Activated T-cell treated with anti-CD3 and anti-CD28 coated beads, Interleukin-2, amount 50 U/mL, for 72 hours (primary cell): ENCODE measurements around the gene HAVCR2. TPM values are rescaled to one million over a fixed set of nuclear protein-coding genes. Genes with fewer than 3 reads are reported as not detected.
A peak's percentile ranks its signal among the peaks of the same experiment; 100 is the strongest.

Experiments
- ATAC-seq, 2 donors: fragments of 150-1000 bp; cut with Tn5 transposase; replicated peaks in 1 of 2; 2 replicates each; pipeline ENCODE4 v1.10.0; 2021; ENCODE audit warnings: moderate library complexity in 2 of 2, mild to moderate bottlenecking in 1 of 2
- DNase-seq, 2 donors: peaks; one replicate each; pipeline ENCODE4 v3.0.0; 2021 to 2022; ENCODE audit warnings: mixed read lengths in 1 of 2
- H3K27ac Mint-ChIP-seq: one replicate; pipeline ENCODE4 v1.8.0; 2022; ENCODE audit warnings: mild to moderate bottlenecking, moderate library complexity, mixed read lengths
- H3K27me3 Mint-ChIP-seq: one replicate; pipeline ENCODE4 v1.8.0; 2022; ENCODE audit warnings: low read depth, mixed read lengths
- H3K36me3 Mint-ChIP-seq, 2 donors: one replicate each; pipeline ENCODE4 v1.8.0; 2022; ENCODE audit warnings: mixed read lengths in 2 of 2, mild to moderate bottlenecking in 1 of 2; ENCODE audit not compliant: insufficient read depth in 2 of 2
- H3K4me1 Mint-ChIP-seq: one replicate; pipeline ENCODE4 v1.8.0; 2022; ENCODE audit warnings: low read depth, mixed read lengths
- H3K4me3 Mint-ChIP-seq, 2 donors: one replicate each; pipeline ENCODE4 v1.8.0; 2022; ENCODE audit warnings: mild to moderate bottlenecking in 2 of 2, mixed read lengths in 2 of 2, moderate library complexity in 2 of 2
- H3K9me3 Mint-ChIP-seq, 2 donors: one replicate each; pipeline ENCODE4 v1.8.0; 2022; ENCODE audit warnings: mixed read lengths in 2 of 2
- total RNA-seq, 2 donors: library from RNA; stranded (reverse); gene quantifications; one replicate each; pipeline ENCODE4 v1.2.3, GENCODE V29; 2022

The HAVCR2 gene
- 10 to 100 TPM; 19.7 to 30.2 TPM for total RNA-seq

GRCh38 chr5:157108976-157109375 is at the start of gene HAVCR2:
HAVCR2 (minus strand) TSS chr5:157109044; CDS start chr5:157108983, 61 bp downstream.
- Mint-ChIP-seq H3K9me3 (no peaks in the 10 kb centered on the region), H3K36me3 (peaks cover 2 to 8% of the 10 kb centered on the region in 2 donors), H3K27me3 (no peaks in the 10 kb centered on the region), H3K4me1 (peaks cover 71% of the 10 kb centered on the region), H3K27ac (peak within 1 kb of the TSS; percentile 90), H3K4me3 (peak within 1 kb of the TSS; percentile 80 to 93)
- DNase-seq (peak; percentile 66 to 68), ATAC-seq (peak; percentile 95 to 96)

DNA sequence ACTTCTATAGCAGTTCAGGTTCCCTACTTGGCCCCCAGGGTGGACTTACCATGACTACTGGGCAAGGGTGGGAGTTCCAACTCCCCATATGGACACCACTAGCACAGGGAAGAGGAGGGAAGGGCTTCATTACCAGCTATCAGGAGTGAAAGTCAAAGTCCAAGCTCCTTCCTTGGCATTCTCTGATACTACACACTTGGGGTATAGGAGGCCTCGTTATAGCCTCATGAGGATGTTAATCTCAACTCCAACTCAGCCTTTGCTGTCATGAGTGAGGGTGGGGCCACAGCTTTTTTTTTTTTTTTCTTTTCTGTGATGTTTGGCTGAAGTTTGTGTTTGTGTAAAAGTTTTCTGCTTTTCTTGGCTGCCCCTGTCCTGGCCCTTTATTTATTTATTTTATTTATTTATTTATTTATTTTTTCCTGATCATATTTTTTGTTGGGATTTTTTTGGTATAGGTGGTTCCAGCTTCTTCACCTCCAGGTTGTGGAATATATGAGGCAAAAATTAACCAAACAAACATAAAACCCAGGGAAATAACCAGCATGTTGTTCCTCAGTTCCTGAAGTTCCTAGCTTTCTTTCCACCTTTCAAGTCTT is 48.5 kb upstream of the HAVCR2 start:
- peak overlapping the region; percentile 97 for H3K27ac Mint-ChIP-seq
- peaks cover 0 to 6% of the 10 kb centered on the region in 2 donors for H3K36me3 Mint-ChIP-seq
- H3K4me3 Mint-ChIP-seq = peak overlapping the region; percentile 20 to 78
- H3K4me1 Mint-ChIP-seq = peaks cover 91% of the 10 kb centered on the region
- ATAC-seq = no peak
- no peak for DNase-seq
- no peaks in the 10 kb centered on the region for H3K9me3 Mint-ChIP-seq
- H3K27me3 Mint-ChIP-seq = no peaks in the 10 kb centered on the region

GRCh38 chr5:157155297-157155696 is 46.5 kb upstream of the HAVCR2 start:
- Mint-ChIP-seq H3K27ac (peak overlapping the region; percentile 100), H3K4me1 (peaks cover 90% of the 10 kb centered on the region), H3K27me3 (no peaks in the 10 kb centered on the region), H3K36me3 (peaks cover 0 to 6% of the 10 kb centered on the region in 2 donors), H3K9me3 (no peaks in the 10 kb centered on the region), H3K4me3 (peak overlapping the region; percentile 78 to 100)
- ATAC-seq (no peak), DNase-seq (no peak)

DNA sequence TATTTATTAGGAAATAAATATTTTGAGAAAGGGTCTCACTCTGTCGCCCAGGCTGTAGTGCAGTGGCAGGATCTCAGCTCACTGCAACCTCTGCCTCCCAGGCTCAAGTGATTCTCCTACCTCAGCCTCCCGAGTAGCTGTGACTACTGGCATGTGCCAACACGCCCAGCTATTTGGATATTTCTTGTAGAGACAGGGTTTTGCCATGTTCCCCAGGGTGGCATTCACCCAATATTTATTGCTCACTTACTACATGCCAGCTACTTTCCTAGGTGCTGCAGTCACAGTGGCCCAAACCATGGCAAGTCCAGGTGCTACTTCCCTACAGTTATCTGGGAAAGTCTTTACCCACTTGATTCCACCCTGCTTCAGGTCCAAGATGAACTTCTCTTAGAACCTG is 42.2 kb upstream of the HAVCR2 start:
- Mint-ChIP-seq H3K27ac (peak overlapping the region; percentile 33), H3K27me3 (no peaks in the 10 kb centered on the region), H3K9me3 (no peaks in the 10 kb centered on the region), H3K4me1 (peaks cover 73% of the 10 kb centered on the region), H3K36me3 (no peaks in the 10 kb centered on the region), H3K4me3 (peak overlapping the region; percentile 44 to 45)
- no peak for ATAC-seq
- no peak for DNase-seq

DNA sequence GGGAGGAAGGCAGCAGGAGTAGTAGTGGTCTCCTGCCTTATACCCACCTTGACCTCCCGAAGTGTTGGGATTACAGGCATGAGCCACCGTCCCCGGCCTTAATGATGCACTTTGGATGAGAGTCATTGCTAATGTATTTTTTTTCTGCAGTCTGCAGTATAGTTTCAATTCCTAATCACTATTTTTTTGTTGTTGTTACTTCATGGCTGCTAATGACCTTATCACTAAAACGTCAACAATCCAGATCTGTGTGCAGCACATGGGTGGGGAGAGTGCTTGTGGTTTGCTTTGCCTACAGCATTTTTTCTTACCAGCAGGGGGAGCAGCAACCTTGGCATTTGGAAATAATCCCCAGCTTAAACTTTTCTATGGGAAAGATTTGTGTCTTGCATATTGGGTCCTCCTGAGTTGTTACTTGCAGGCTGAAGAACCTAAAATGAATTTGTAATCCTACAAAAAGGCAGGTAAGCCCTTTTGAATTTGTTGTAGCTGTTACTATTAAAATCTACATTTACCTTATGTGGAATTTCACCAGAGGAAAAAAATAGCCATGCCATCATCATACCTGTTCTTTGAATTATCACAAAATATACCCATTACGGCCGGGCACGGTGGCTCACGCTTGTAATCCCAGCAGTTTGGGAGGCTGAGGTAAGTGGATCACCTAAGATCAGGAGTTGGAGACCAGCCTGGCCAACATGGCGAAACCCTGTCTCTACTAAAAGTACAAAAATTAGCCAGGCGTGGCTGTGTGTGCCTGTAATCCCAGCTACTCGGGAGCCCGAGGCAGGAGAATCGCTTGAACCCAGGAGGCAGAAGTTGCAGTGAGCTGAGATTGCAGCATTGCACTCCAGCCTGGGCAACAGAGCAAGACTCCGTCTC is 40.1 kb upstream of the HAVCR2 start:
- H3K4me1 Mint-ChIP-seq = peaks cover 65% of the 10 kb centered on the region
- H3K4me3 Mint-ChIP-seq = peak overlapping the region in 1 of 2 donors; percentile 30
- no peaks in the 10 kb centered on the region for H3K9me3 Mint-ChIP-seq
- H3K27ac Mint-ChIP-seq = peak overlapping the region; percentile 47
- ATAC-seq (peak; percentile 42 to 44), DNase-seq (peak; percentile 75 to 85)
- no peaks in the 10 kb centered on the region for H3K27me3 Mint-ChIP-seq
- H3K36me3 Mint-ChIP-seq = peaks cover 0 to under 1% of the 10 kb centered on the region in 2 donors

- Mint-ChIP-seq H3K27ac (peak overlapping the region; percentile 100), H3K4me1 (peaks cover 63% of the 10 kb centered on the region), H3K4me3 (peak overlapping the region; percentile 97 to 100), H3K36me3 (peaks cover 14 to 23% of the 10 kb centered on the region in 2 donors), H3K27me3 (no peaks in the 10 kb centered on the region), H3K9me3 (no peaks in the 10 kb centered on the region)
- DNase-seq = peak; percentile 70 to 72
- peak; percentile 41 to 42 for ATAC-seq
Measured at GRCh38 chr5:157143127-157143971, 34.5 kb upstream of the HAVCR2 start.

DNA sequence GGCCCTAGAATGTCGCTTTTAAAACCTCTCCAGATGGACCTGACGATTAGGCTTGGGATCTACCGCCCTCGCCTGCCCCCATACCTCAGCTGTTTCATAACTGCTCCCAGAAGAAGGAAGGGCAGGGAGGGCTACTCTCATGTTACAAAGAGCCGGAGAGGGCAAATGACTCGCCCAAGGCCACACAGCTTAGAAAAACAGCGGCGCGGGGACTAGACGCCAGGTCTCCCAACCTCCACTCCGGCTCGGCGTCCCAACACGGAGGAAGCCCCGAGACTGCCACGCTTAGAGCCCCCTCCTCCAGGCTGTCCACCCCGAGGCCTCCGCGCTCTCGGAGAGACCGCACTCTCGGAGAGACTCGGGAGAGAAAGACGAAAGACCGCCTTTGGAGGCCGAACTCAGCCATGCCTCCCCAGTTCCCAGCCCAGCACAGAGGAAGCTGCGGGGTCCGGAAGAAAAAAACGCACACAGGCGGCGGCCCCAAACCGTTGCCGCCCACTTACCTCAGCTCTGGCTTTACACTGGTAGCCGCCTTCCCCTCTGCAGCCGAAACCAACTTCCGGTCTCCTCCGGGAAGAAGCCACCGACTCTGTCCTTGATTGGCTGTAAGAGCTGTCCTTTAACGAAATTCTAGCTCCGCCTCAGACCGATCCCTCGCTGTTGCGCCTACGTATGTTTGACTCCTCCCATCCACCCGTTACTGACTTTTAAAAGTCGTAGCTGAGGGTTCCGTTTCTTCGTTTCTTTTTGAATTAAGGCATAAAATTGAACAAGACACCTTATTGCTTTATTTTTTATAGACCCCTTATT is 33.7 kb upstream of the HAVCR2 start, which contains the start of gene MED7:
MED7 (minus strand) TSS at position 549 of the 810 bp plus-strand sequence. CDS start 3,434 bp downstream, outside the sequence.
- DNase-seq (peak; percentile 93 to 96), ATAC-seq (peak; percentile 98 to 99)
- Mint-ChIP-seq H3K27me3 (no peaks in the 10 kb centered on the region), H3K27ac (peak within 1 kb of the TSS; percentile 100), H3K9me3 (no peaks in the 10 kb centered on the region), H3K36me3 (peaks cover 16 to 24% of the 10 kb centered on the region in 2 donors), H3K4me1 (peaks cover 65% of the 10 kb centered on the region), H3K4me3 (peak within 1 kb of the TSS; percentile 97 to 100)

- H3K4me3 Mint-ChIP-seq = no peak overlapping the region
- peaks cover 69% of the 10 kb centered on the region for H3K4me1 Mint-ChIP-seq
- H3K9me3 Mint-ChIP-seq = no peaks in the 10 kb centered on the region
- peak overlapping the region; percentile 72 for H3K27ac Mint-ChIP-seq
- H3K36me3 Mint-ChIP-seq = peaks cover 17 to 26% of the 10 kb centered on the region in 2 donors
- H3K27me3 Mint-ChIP-seq = no peaks in the 10 kb centered on the region
- ATAC-seq (no peak), DNase-seq (no peak)
Measured at GRCh38 chr5:157137691-157138090, 28.8 kb upstream of the HAVCR2 start.

DNA sequence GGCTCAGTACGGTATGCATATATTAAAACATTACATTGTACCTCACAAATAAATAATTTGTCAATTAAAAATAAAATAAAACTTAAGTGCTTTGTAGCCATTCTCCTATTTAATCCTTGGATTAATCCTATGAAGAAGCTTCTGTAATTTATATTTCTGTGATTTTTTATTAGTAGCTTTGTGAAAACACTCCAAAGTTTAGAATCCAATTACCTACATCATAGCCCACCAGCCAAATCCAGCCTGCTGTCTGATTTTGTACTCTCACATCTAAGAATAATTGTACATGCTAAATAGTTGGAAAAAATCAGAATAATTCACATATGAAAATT is 23.4 kb upstream of the HAVCR2 start:
- no peaks in the 10 kb centered on the region for H3K27me3 Mint-ChIP-seq
- DNase-seq (no peak), ATAC-seq (no peak)
- peaks cover 0 to 2% of the 10 kb centered on the region in 2 donors for H3K36me3 Mint-ChIP-seq
- H3K9me3 Mint-ChIP-seq = no peaks in the 10 kb centered on the region
- H3K27ac Mint-ChIP-seq = no peak overlapping the region
- no peak overlapping the region for H3K4me3 Mint-ChIP-seq
- peaks cover 56% of the 10 kb centered on the region for H3K4me1 Mint-ChIP-seq

DNA sequence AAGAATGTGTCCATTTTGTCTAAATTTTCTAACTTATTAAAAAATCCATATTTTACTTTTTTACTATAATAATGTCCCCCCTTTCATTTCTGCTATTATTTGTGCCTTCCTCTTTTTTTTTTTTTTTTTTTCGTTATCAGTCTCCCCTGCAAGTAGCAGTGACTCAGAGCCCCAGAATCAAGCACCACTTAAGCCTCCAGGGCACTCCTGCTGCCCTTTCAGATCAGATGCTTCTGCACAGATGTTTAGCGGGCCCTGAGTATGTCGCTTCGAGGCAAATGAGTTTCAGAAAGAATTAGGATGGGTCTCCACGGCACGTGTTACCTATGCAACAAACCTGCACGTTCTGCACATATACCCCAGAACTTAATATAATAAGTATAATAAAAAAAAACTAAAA is 22.1 kb upstream of the HAVCR2 start:
- peaks cover 49% of the 10 kb centered on the region for H3K4me1 Mint-ChIP-seq
- H3K36me3 Mint-ChIP-seq = peaks cover 0 to 2% of the 10 kb centered on the region in 2 donors
- H3K9me3 Mint-ChIP-seq = peaks cover 0 to 2% of the 10 kb centered on the region in 2 donors

DNA sequence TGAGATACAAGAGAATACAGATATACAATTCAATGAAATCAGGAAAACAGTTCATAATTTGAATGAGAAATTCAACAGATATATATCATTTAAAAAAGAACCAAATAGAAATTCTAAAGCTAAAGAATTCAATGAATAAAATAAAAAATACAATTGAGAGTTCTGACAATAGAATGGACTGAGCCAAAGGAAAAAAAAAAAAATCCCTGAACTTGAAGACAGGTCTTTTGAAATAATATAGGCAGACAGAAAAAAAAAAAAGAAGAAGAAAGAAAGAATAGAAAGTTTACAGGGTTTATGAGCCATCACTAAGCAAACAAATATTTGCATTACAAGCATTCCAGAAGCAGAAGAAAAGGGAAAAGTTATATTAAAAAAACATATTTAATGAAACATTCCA is 12.9 kb upstream of the HAVCR2 start:
- H3K4me3 Mint-ChIP-seq = no peak overlapping the region
- peaks cover 13% of the 10 kb centered on the region for H3K4me1 Mint-ChIP-seq
- no peak overlapping the region for H3K27ac Mint-ChIP-seq
- peaks cover 5 to 16% of the 10 kb centered on the region in 2 donors for H3K9me3 Mint-ChIP-seq
- no peaks in the 10 kb centered on the region for H3K27me3 Mint-ChIP-seq
- no peak for DNase-seq
- peaks cover 10 to 17% of the 10 kb centered on the region in 2 donors for H3K36me3 Mint-ChIP-seq
- ATAC-seq = no peak

More for the DNA sequence above, 22.1 kb upstream of the HAVCR2 start:
- no peaks in the 10 kb centered on the region for H3K27me3 Mint-ChIP-seq
- DNase-seq (no peak), ATAC-seq (no peak)
- H3K27ac Mint-ChIP-seq = peak overlapping the region; percentile 78
- H3K4me3 Mint-ChIP-seq = no peak overlapping the region

DNA sequence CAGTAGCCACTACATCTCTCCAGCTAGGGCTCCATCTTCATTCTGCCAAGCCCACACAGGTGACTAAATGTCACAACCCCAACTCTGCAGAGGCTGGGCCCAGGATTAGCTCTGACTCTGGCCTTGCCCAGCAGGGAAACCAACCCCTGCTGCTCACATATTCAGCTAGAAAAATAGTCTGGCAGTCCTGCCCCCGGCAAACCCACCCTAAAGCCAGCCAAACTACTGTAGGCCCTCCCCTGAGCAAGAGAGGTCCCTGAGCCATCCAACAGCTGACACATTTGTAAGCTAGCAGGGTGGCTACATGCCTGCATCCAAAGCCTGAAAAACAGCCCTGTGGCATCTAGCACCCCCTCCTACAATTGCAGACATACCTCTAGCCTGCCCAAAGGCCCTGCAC is 11.3 kb upstream of the HAVCR2 start:
- ATAC-seq = no peak
- no peak for DNase-seq
- Mint-ChIP-seq H3K9me3 (peaks cover 5 to 11% of the 10 kb centered on the region in 2 donors), H3K27me3 (no peaks in the 10 kb centered on the region), H3K4me3 (no peak overlapping the region), H3K27ac (no peak overlapping the region), H3K36me3 (peaks cover 10 to 17% of the 10 kb centered on the region in 2 donors), H3K4me1 (peaks cover 24% of the 10 kb centered on the region)
